ENCODE measurements around the gene ARHGDIG.

Gene ARHGDIG

GRCh38 chr16:293043-293775 lies 12.8 kb downstream of the ARHGDIG start:
- Histone ChIP-seq H3K27ac (ENCODE audit: low read length) (no peak overlapping the region), H3K9me3 (ENCODE audit: insufficient read depth, low read length, severe bottlenecking) (no peaks in the 10 kb centered on the region), H3K9ac (ENCODE audit: low read depth, low read length) (no peak overlapping the region), H2AFZ (ENCODE audit: low read depth, low read length) (no peak overlapping the region), H3K4me3 (ENCODE audit: low read depth in 1 of 2, low read length in 2 of 2) (no peak overlapping the region), H3K79me2 (ENCODE audit: insufficient read depth, low read length) (no peaks in the 10 kb centered on the region), H3K4me1 (ENCODE audit: insufficient read depth, low read length) (no peaks in the 10 kb centered on the region), H3K36me3 (ENCODE audit: insufficient read depth, low read length) (peaks cover 76% of the 10 kb centered on the region), H4K20me1 (ENCODE audit: insufficient read depth, low read length) (peaks cover 28% of the 10 kb centered on the region; the same call in 1 of the 2 replicates), H3K27me3 (ENCODE audit: insufficient read depth, low read length, poor library complexity) (no peaks in the 10 kb centered on the region), H3K4me2 (ENCODE audit: insufficient read depth, low read length) (no peak overlapping the region)
- TF ChIP-seq EZH2 (IDR thresholded peaks at IDR 0.05; ENCODE audit: borderline replicate concordance, low read depth, low read length, severe bottlenecking) (no peak), CTCF (IDR thresholded peaks at IDR 0.05; ENCODE audit: borderline replicate concordance, extremely low read depth, low read length, poor library complexity, severe bottlenecking) (no peak)
- ATAC-seq (ENCODE audit: insufficient read depth, low read depth) = no peak
- no peak for DNase-seq

- Histone ChIP-seq H2AFZ (ENCODE audit: low read depth, low read length) (no peak overlapping the region), H4K20me1 (ENCODE audit: insufficient read depth, low read length) (peaks cover 17% of the 10 kb centered on the region; the same call in 1 of the 2 replicates), H3K79me2 (ENCODE audit: insufficient read depth, low read length) (no peaks in the 10 kb centered on the region), H3K4me3 (ENCODE audit: low read depth in 1 of 2, low read length in 2 of 2) (no peak overlapping the region), H3K36me3 (ENCODE audit: insufficient read depth, low read length) (peaks cover 58% of the 10 kb centered on the region), H3K9me3 (ENCODE audit: insufficient read depth, low read length, severe bottlenecking) (no peaks in the 10 kb centered on the region), H3K4me1 (ENCODE audit: insufficient read depth, low read length) (no peaks in the 10 kb centered on the region), H3K27ac (ENCODE audit: low read length) (no peak overlapping the region), H3K4me2 (ENCODE audit: insufficient read depth, low read length) (no peak overlapping the region), H3K9ac (ENCODE audit: low read depth, low read length) (no peak overlapping the region), H3K27me3 (ENCODE audit: insufficient read depth, low read length, poor library complexity) (no peaks in the 10 kb centered on the region)
- ATAC-seq (ENCODE audit: insufficient read depth, low read depth) (no peak), DNase-seq (no peak)
- TF ChIP-seq EZH2 (IDR thresholded peaks at IDR 0.05; ENCODE audit: borderline replicate concordance, low read depth, low read length, severe bottlenecking) (no peak), CTCF (IDR thresholded peaks at IDR 0.05; ENCODE audit: borderline replicate concordance, extremely low read depth, low read length, poor library complexity, severe bottlenecking) (no peak)
These were observed 15.9 kb downstream of the ARHGDIG start for GRCh38 chr16:296276-296675.

- no peak overlapping the region for H3K4me2 ChIP-seq (ENCODE audit: insufficient read depth, low read length)
- TF ChIP-seq CTCF (IDR thresholded peaks at IDR 0.05; ENCODE audit: borderline replicate concordance, extremely low read depth, low read length, poor library complexity, severe bottlenecking) = no peak
- TF ChIP-seq EZH2 (IDR thresholded peaks at IDR 0.05; ENCODE audit: borderline replicate concordance, low read depth, low read length, severe bottlenecking) = no peak
- H3K9ac ChIP-seq (ENCODE audit: low read depth, low read length) = no peak overlapping the region
- H3K4me3 ChIP-seq (ENCODE audit: low read depth in 1 of 2, low read length in 2 of 2) = no peak overlapping the region
- H3K27me3 ChIP-seq (ENCODE audit: insufficient read depth, low read length, poor library complexity) = no peaks in the 10 kb centered on the region
- ATAC-seq (ENCODE audit: insufficient read depth, low read depth) = no peak
- H3K9me3 ChIP-seq (ENCODE audit: insufficient read depth, low read length, severe bottlenecking) = no peaks in the 10 kb centered on the region
- no peaks in the 10 kb centered on the region for H3K4me1 ChIP-seq (ENCODE audit: insufficient read depth, low read length)
- no peak overlapping the region for H2AFZ ChIP-seq (ENCODE audit: low read depth, low read length)
- peaks cover 13% of the 10 kb centered on the region; the same call in 1 of the 2 replicates for H4K20me1 ChIP-seq (ENCODE audit: insufficient read depth, low read length)
- peaks cover 52% of the 10 kb centered on the region for H3K36me3 ChIP-seq (ENCODE audit: insufficient read depth, low read length)
- peaks cover 1% of the 10 kb centered on the region; the same call in 1 of the 2 replicates for H3K79me2 ChIP-seq (ENCODE audit: insufficient read depth, low read length)
- H3K27ac ChIP-seq (ENCODE audit: low read length) = no peak overlapping the region
- DNase-seq = no peak
These were observed 16.6 kb downstream of the ARHGDIG start for GRCh38 chr16:296806-297510.

Measured in DND-41 (cell line).